Measurements from ENCODE around the gene CPEB1.

- TF ChIP-seq, protein P1, sequence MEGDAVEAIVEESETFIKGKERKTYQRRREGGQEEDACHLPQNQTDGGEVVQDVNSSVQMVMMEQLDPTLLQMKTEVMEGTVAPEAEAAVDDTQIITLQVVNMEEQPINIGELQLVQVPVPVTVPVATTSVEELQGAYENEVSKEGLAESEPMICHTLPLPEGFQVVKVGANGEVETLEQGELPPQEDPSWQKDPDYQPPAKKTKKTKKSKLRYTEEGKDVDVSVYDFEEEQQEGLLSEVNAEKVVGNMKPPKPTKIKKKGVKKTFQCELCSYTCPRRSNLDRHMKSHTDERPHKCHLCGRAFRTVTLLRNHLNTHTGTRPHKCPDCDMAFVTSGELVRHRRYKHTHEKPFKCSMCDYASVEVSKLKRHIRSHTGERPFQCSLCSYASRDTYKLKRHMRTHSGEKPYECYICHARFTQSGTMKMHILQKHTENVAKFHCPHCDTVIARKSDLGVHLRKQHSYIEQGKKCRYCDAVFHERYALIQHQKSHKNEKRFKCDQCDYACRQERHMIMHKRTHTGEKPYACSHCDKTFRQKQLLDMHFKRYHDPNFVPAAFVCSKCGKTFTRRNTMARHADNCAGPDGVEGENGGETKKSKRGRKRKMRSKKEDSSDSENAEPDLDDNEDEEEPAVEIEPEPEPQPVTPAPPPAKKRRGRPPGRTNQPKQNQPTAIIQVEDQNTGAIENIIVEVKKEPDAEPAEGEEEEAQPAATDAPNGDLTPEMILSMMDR (IDR thresholded peaks at IDR 0.05; ENCODE audit: insufficient read depth, low read length) = no peak
- TF ChIP-seq POLR2AphosphoS5 (IDR thresholded peaks at IDR 0.05; ENCODE audit: low read depth) (no peak), REST (IDR thresholded peaks at IDR 0.05; ENCODE audit: insufficient replicate concordance, low read depth) (no peak), SPI1 (IDR thresholded peaks at IDR 0.05; ENCODE audit: borderline replicate concordance, low read depth) (no peak)
Observed at GRCh38 chr15:82545478-82545877, 101.7 kb downstream of the CPEB1 start.

Data from HL-60 (cell line).